NCI-H2107 treated with DMSO at 0.1 percent for 48 hours (cell line): ENCODE data around the gene C10orf62.
"Not testable (repeated sequence)": the region's sequence is repeated elsewhere in the genome, so short reads cannot be mapped to it uniquely, and the experiment has no call there.

Experiments used
- DNase-seq: peaks from one replicate; lab custom pipeline; 2025; ENCODE audit not compliant: unreplicated experiment; lab: John Stamatoyannopoulos, UW

Gene C10orf62

GRCh38 chr10:97589479-97589878 lies at the start of gene C10orf62:
Gene C10orf62 (plus strand): TSS chr10:97589721. CDS start chr10:97589898, 177 bp downstream.
- DNase-seq: no peak

GRCh38 chr10:97540669-97541500 lies 48.6 kb upstream of the C10orf62 start:
- DNase-seq: no peak

GRCh38 chr10:97542169-97543024 lies 47.1 kb upstream of the C10orf62 start:
- no peak for DNase-seq

- no peak for DNase-seq
Measured at GRCh38 chr10:97543025-97543546, 46.4 kb upstream of the C10orf62 start.

GRCh38 chr10:97546456-97547270 lies 42.9 kb upstream of the C10orf62 start:
- DNase-seq: no peak

- DNase-seq: no peak
Measured at GRCh38 chr10:97547271-97547600, 42.3 kb upstream of the C10orf62 start.

- no peak for DNase-seq
Measured at GRCh38 chr10:97547962-97548361, 41.6 kb upstream of the C10orf62 start.

- no peak for DNase-seq
Measured at GRCh38 chr10:97548828-97549455, 40.6 kb upstream of the C10orf62 start.

GRCh38 chr10:97549587-97550322 lies 39.8 kb upstream of the C10orf62 start:
- no peak for DNase-seq

- DNase-seq: no peak
Measured at GRCh38 chr10:97550336-97551149, 39.0 kb upstream of the C10orf62 start.

GRCh38 chr10:97551271-97551670 lies 38.2 kb upstream of the C10orf62 start:
- DNase-seq: no peak

GRCh38 chr10:97553575-97554031 lies 35.9 kb upstream of the C10orf62 start:
- DNase-seq: peak; percentile 36

- not testable (repeated sequence) for DNase-seq
Measured at GRCh38 chr10:97554336-97554735, 35.2 kb upstream of the C10orf62 start.

GRCh38 chr10:97555541-97555940 lies 34.0 kb upstream of the C10orf62 start:
- not testable (repeated sequence) for DNase-seq

- not testable (repeated sequence) for DNase-seq
Measured at GRCh38 chr10:97560731-97561381, 28.7 kb upstream of the C10orf62 start.

- DNase-seq: not testable (repeated sequence)
Measured at GRCh38 chr10:97561386-97562077, 28.0 kb upstream of the C10orf62 start.

- DNase-seq: not testable (repeated sequence)
Measured at GRCh38 chr10:97562329-97562728, 27.2 kb upstream of the C10orf62 start.

GRCh38 chr10:97563337-97563736 lies 26.2 kb upstream of the C10orf62 start:
- DNase-seq: no peak
